ENCODE data around the gene FOXN3.

DNA sequence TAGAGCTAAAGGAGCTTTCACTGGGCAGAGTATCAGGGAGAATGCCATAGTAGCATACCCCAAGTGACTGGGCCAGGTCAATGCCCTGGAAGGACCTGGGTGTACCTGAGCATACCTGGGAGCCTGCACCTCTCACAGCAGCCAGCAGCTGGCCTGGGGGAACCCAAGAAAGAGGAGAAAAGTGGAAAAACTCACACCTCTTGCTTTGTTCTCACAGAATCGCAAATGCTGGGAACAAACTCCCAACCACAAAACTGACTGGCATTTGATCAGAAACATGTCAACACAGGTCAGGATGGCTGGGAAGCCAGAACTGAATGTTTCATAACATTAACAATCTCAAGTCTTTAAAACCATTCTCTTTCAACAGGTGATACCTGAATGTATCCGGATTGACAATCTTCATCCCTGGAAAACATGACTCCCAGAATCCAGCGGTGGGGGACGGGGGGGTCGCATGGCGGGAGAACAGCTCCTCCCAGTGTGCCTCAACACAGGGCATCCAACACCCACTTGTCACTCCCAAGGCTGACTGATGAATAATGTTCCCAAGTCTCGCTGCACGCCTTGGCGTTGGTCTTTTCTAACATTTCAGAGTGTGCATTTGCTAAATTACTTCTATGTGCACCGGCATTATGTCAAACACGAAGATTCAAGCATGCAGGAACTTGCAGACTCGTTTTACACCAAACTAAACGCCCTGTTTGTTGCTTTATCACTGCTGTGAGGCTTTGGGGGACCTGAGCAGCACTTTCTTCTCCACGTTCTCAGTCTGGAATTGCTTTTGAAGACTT lies 7.9 kb downstream of the FOXN3 start:
- TF ChIP-seq, protein P1, sequence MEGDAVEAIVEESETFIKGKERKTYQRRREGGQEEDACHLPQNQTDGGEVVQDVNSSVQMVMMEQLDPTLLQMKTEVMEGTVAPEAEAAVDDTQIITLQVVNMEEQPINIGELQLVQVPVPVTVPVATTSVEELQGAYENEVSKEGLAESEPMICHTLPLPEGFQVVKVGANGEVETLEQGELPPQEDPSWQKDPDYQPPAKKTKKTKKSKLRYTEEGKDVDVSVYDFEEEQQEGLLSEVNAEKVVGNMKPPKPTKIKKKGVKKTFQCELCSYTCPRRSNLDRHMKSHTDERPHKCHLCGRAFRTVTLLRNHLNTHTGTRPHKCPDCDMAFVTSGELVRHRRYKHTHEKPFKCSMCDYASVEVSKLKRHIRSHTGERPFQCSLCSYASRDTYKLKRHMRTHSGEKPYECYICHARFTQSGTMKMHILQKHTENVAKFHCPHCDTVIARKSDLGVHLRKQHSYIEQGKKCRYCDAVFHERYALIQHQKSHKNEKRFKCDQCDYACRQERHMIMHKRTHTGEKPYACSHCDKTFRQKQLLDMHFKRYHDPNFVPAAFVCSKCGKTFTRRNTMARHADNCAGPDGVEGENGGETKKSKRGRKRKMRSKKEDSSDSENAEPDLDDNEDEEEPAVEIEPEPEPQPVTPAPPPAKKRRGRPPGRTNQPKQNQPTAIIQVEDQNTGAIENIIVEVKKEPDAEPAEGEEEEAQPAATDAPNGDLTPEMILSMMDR (conservative IDR thresholded peaks at IDR 0.05 in 1 of 2, IDR thresholded peaks at IDR 0.05 in 1 of 2; ENCODE audit: low read depth in 1 of 2, low read length in 2 of 2), result no peak
- TF ChIP-seq EZH2 (IDR thresholded peaks at IDR 0.05; ENCODE audit: low read length, missing control alignments), result no peak
